HepG2 (cell line): ENCODE data around the gene ARHGAP35. TPM values are rescaled to one million over a fixed set of nuclear protein-coding genes. Genes with fewer than 3 reads are reported as not detected.

Experiments used
- NR3C1 ChIP-seq: sonication (generic); formaldehyde crosslinking; IDR thresholded peaks from 2 replicates; pipeline ENCODE4 v1.4.0; 2020; ENCODE audit warnings: missing genetic modification reagents
- PLRG1 ChIP-seq: fragments of 450-650 bp; conservative IDR thresholded peaks from 2 replicates; pipeline ENCODE4 v1.6.1; 2016
- SAFB2 ChIP-seq: sonication (generic); formaldehyde crosslinking; IDR thresholded peaks from 2 replicates; pipeline ENCODE4 v1.5.1; 2020; ENCODE audit warnings: missing genetic modification reagents, low read depth, mild to moderate bottlenecking, borderline replicate concordance
- SRF ChIP-seq: IDR thresholded peaks from 2 replicates; pipeline ENCODE4 v1.6.1; 2011; ENCODE audit warnings: mild to moderate bottlenecking, low read depth, low read length, moderate library complexity
- ZFX ChIP-seq: sonication (generic); formaldehyde crosslinking; IDR thresholded peaks from 2 replicates; pipeline ENCODE4 v1.4.0; 2020; ENCODE audit warnings: mild to moderate bottlenecking, low read depth, missing genetic modification reagents, moderate library complexity
- ZNF138 ChIP-seq: sonication (generic); formaldehyde crosslinking; IDR thresholded peaks from 2 replicates; pipeline ENCODE4 v1.5.0; 2020; ENCODE audit warnings: mild to moderate bottlenecking, low read depth, missing genetic modification reagents
- ZNF180 ChIP-seq: sonication (generic); formaldehyde crosslinking; IDR thresholded peaks from 2 replicates; pipeline ENCODE4 v1.4.0; 2020; ENCODE audit warnings: low read depth, missing genetic modification reagents, borderline replicate concordance
- ZNF616 ChIP-seq: sonication (generic); formaldehyde crosslinking; IDR thresholded peaks from 2 replicates; pipeline ENCODE4 v1.5.0; 2020; ENCODE audit warnings: low read depth, mild to moderate bottlenecking, missing genetic modification reagents
- ZNF75D ChIP-seq: sonication (generic); formaldehyde crosslinking; IDR thresholded peaks from 2 replicates; pipeline ENCODE4 v1.8.1; 2023; ENCODE audit warnings: missing genetic modification reagents, mild to moderate bottlenecking, borderline replicate concordance
- ZNF766 ChIP-seq: sonication (generic); formaldehyde crosslinking; IDR thresholded peaks from 2 replicates; pipeline ENCODE4 v1.5.0; 2020; ENCODE audit warnings: missing genetic modification reagents, borderline replicate concordance
- polyA plus RNA-seq, 8 experiments: library from polyadenylated mRNA; depleted of rRNA in 3 of 8; stranded (reverse) in 7 of 8; unstranded in 1 of 8; fragments of >200 nt; fragmentation: Illumina TruSeq in 4 of 8; extraction: Trizol in 4 of 8; gene quantifications; 2 replicates each; pipeline versions ENCODE4 v1.2.1 to v1.2.3, GENCODE V29; 2011 to 2016; ENCODE audit warnings: low read depth in 4 of 8, missing spikeins in 1 of 8, mixed read lengths in 1 of 8; ENCODE audit not compliant: insufficient read depth in 1 of 8
- total RNA-seq, 5 experiments: library from RNA; depleted of rRNA; stranded (reverse); fragments of >200 nt; fragmentation: Illumina TruSeq; extraction: Trizol; gene quantifications; 2 replicates each; pipeline ENCODE4 v1.2.3, GENCODE V29; 2016; ENCODE audit warnings: low read depth in 1 of 5
- TF ChIP-seq, protein P1 (sequence below): sonication (generic); formaldehyde crosslinking; IDR thresholded peaks from 2 replicates; pipeline ENCODE4 v1.4.0; 2020; ENCODE audit warnings: missing genetic modification reagents, borderline replicate concordance
- TF ChIP-seq, protein P2 (sequence below): sonication (generic); formaldehyde crosslinking; IDR thresholded peaks from 2 replicates; pipeline ENCODE4 v1.4.0; 2020; ENCODE audit warnings: mild to moderate bottlenecking, missing genetic modification reagents
- TF ChIP-seq, protein P3 (sequence below): sonication (generic); formaldehyde crosslinking; IDR thresholded peaks from 2 replicates; pipeline ENCODE4 v1.8.1; 2023; ENCODE audit warnings: missing genetic modification reagents, mild to moderate bottlenecking, borderline replicate concordance
- TF ChIP-seq, protein P4 (sequence below): sonication (generic); formaldehyde crosslinking; IDR thresholded peaks from 2 replicates; pipeline ENCODE4 v1.9.0; 2021; ENCODE audit warnings: missing genetic modification reagents, mild to moderate bottlenecking, borderline replicate concordance
- TF ChIP-seq, protein P5 (sequence below): sonication (generic); formaldehyde crosslinking; IDR thresholded peaks from 2 replicates; pipeline ENCODE4 v1.4.0; 2020; ENCODE audit warnings: low read depth, mild to moderate bottlenecking, missing genetic modification reagents
- TF ChIP-seq, protein P6 (sequence below): sonication (generic); formaldehyde crosslinking; IDR thresholded peaks from 2 replicates; pipeline ENCODE4 v1.5.0; 2020; ENCODE audit warnings: missing genetic modification reagents, mild to moderate bottlenecking, borderline replicate concordance
- TF ChIP-seq, protein P7 (sequence below): sonication (generic); formaldehyde crosslinking; IDR thresholded peaks from 2 replicates; pipeline ENCODE4 v1.4.0; 2020; ENCODE audit warnings: missing genetic modification reagents, mild to moderate bottlenecking, borderline replicate concordance

The ARHGAP35 gene
- total and polyA plus RNA-seq, 2 of the 13 experiments (the other 11 are each of a cell fraction or from before 2014, with no cell fraction given): 30.1 to 30.2 TPM

DNA sequence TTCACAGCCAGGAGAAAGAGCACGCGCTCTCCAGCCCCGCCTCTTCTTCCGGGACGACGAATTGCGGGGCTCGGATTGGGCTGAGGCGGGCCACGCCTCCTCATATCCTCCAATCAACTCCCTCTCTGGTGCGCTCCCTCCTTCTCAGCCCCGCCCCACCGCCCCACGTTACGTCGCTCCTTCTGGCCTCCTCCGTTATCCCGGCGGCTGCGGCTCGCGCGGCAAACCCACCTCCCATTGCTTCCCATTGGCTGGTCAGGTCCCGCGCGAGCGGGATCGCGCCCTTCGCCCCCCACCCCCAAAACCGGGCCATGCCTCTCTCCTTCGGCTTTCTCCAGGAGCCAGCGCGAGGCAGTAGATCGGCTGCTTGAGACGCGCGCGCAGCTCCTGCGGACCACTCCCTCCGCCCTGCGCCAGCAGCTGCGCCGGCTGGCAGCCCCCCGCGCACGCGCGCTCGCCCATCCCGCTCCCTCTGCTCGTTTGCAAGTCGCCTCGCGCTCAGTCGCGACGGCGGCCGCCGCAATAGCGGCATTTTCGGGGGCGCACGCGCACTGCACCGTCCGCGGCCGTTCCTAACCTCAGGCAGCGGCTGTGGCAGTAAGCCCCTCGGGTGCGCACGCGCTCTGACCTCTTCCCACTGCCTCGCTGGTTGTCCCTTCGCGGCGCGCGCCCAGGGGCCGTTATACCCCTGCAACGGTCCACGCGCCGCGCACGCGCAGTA lies 512 bp upstream of the ARHGAP35 start (continued):
- TF ChIP-seq, protein P1, sequence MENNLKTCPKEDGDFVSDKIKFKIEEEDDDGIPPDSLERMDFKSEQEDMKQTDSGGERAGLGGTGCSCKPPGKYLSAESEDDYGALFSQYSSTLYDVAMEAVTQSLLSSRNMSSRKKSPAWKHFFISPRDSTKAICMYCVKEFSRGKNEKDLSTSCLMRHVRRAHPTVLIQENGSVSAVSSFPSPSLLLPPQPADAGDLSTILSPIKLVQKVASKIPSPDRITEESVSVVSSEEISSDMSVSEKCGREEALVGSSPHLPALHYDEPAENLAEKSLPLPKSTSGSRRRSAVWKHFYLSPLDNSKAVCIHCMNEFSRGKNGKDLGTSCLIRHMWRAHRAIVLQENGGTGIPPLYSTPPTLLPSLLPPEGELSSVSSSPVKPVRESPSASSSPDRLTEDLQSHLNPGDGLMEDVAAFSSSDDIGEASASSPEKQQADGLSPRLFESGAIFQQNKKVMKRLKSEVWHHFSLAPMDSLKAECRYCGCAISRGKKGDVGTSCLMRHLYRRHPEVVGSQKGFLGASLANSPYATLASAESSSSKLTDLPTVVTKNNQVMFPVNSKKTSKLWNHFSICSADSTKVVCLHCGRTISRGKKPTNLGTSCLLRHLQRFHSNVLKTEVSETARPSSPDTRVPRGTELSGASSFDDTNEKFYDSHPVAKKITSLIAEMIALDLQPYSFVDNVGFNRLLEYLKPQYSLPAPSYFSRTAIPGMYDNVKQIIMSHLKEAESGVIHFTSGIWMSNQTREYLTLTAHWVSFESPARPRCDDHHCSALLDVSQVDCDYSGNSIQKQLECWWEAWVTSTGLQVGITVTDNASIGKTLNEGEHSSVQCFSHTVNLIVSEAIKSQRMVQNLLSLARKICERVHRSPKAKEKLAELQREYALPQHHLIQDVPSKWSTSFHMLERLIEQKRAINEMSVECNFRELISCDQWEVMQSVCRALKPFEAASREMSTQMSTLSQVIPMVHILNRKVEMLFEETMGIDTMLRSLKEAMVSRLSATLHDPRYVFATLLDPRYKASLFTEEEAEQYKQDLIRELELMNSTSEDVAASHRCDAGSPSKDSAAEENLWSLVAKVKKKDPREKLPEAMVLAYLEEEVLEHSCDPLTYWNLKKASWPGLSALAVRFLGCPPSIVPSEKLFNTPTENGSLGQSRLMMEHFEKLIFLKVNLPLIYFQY (CRISPR knock-in tag): no peak
- TF ChIP-seq, protein P2, sequence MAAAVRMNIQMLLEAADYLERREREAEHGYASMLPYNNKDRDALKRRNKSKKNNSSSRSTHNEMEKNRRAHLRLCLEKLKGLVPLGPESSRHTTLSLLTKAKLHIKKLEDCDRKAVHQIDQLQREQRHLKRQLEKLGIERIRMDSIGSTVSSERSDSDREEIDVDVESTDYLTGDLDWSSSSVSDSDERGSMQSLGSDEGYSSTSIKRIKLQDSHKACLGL (CRISPR knock-in tag): peak; percentile 74
- TF ChIP-seq SAFB2 (CRISPR knock-in tag) (peak; percentile 88), PLRG1 (no peak), ZNF180 (CRISPR knock-in tag) (no peak), NR3C1 (CRISPR knock-in tag) (no peak), ZNF616 (CRISPR knock-in tag) (peak; percentile 73; the same call in 1 of the 2 replicates), ZNF138 (CRISPR knock-in tag) (peak; percentile 45), ZFX (CRISPR knock-in tag) (peak; percentile 69), ZNF75D (CRISPR knock-in tag) (no peak), SRF (no peak), ZNF766 (peak; percentile 96)
- TF ChIP-seq, protein P3, sequence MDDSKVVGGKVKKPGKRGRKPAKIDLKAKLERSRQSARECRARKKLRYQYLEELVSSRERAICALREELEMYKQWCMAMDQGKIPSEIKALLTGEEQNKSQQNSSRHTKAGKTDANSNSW (CRISPR knock-in tag): peak; percentile 59; the same call in 1 of the 2 replicates
- TF ChIP-seq, protein P4, sequence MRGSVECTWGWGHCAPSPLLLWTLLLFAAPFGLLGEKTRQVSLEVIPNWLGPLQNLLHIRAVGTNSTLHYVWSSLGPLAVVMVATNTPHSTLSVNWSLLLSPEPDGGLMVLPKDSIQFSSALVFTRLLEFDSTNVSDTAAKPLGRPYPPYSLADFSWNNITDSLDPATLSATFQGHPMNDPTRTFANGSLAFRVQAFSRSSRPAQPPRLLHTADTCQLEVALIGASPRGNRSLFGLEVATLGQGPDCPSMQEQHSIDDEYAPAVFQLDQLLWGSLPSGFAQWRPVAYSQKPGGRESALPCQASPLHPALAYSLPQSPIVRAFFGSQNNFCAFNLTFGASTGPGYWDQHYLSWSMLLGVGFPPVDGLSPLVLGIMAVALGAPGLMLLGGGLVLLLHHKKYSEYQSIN (CRISPR knock-in tag): no peak
- TF ChIP-seq, protein P5, sequence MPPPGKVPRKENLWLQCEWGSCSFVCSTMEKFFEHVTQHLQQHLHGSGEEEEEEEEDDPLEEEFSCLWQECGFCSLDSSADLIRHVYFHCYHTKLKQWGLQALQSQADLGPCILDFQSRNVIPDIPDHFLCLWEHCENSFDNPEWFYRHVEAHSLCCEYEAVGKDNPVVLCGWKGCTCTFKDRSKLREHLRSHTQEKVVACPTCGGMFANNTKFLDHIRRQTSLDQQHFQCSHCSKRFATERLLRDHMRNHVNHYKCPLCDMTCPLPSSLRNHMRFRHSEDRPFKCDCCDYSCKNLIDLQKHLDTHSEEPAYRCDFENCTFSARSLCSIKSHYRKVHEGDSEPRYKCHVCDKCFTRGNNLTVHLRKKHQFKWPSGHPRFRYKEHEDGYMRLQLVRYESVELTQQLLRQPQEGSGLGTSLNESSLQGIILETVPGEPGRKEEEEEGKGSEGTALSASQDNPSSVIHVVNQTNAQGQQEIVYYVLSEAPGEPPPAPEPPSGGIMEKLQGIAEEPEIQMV: peak; percentile 89; the same call in 1 of the 2 replicates
- TF ChIP-seq, protein P6, sequence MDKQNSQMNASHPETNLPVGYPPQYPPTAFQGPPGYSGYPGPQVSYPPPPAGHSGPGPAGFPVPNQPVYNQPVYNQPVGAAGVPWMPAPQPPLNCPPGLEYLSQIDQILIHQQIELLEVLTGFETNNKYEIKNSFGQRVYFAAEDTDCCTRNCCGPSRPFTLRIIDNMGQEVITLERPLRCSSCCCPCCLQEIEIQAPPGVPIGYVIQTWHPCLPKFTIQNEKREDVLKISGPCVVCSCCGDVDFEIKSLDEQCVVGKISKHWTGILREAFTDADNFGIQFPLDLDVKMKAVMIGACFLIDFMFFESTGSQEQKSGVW: no peak
- TF ChIP-seq, protein P7, sequence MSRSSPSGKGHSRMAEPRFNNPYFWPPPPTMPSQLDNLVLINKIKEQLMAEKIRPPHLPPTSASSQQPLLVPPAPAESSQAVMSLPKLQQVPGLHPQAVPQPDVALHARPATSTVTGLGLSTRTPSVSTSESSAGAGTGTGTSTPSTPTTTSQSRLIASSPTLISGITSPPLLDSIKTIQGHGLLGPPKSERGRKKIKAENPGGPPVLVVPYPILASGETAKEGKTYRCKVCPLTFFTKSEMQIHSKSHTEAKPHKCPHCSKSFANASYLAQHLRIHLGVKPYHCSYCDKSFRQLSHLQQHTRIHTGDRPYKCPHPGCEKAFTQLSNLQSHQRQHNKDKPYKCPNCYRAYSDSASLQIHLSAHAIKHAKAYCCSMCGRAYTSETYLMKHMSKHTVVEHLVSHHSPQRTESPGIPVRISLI (CRISPR knock-in tag): peak; percentile 63; the same call in 1 of the 2 replicates
